ENCODE results near the gene GPNMB. TPM values are rescaled to one million over a fixed set of nuclear protein-coding genes. Genes with fewer than 3 reads are reported as not detected.

GPNMB gene
- total RNA-seq, 2 donors from 2014 or later: 12.8 to 43.3 TPM

GRCh38 chr7:23232966-23233365 is 13.6 kb upstream of the GPNMB start:
- Histone ChIP-seq H3K4me1 (no peaks in the 10 kb centered on the region), H3K4me3 (no peak overlapping the region), H3K27me3 (no peaks in the 10 kb centered on the region), H3K36me3 (no peaks in the 10 kb centered on the region), H3K9ac (ENCODE audit: low read depth in 2 of 2, low read length in 2 of 2) (no peak overlapping the region), H3K27ac (no peak overlapping the region), H3K9me3 (no peaks in the 10 kb centered on the region)
- TF ChIP-seq, protein P1, sequence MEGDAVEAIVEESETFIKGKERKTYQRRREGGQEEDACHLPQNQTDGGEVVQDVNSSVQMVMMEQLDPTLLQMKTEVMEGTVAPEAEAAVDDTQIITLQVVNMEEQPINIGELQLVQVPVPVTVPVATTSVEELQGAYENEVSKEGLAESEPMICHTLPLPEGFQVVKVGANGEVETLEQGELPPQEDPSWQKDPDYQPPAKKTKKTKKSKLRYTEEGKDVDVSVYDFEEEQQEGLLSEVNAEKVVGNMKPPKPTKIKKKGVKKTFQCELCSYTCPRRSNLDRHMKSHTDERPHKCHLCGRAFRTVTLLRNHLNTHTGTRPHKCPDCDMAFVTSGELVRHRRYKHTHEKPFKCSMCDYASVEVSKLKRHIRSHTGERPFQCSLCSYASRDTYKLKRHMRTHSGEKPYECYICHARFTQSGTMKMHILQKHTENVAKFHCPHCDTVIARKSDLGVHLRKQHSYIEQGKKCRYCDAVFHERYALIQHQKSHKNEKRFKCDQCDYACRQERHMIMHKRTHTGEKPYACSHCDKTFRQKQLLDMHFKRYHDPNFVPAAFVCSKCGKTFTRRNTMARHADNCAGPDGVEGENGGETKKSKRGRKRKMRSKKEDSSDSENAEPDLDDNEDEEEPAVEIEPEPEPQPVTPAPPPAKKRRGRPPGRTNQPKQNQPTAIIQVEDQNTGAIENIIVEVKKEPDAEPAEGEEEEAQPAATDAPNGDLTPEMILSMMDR (IDR thresholded peaks at IDR 0.05): no peak
- intact Hi-C loops (cut with DNase I): no loop called here
- no peak for DNase-seq

- Histone ChIP-seq H3K4me3 (no peak overlapping the region), H3K36me3 (no peaks in the 10 kb centered on the region), H3K9me3 (no peaks in the 10 kb centered on the region), H3K27ac (no peak overlapping the region), H3K27me3 (no peaks in the 10 kb centered on the region), H3K4me1 (no peaks in the 10 kb centered on the region), H3K9ac (ENCODE audit: low read depth in 2 of 2, low read length in 2 of 2) (no peak overlapping the region)
- TF ChIP-seq, protein P1 (IDR thresholded peaks at IDR 0.05): no peak
- DNase-seq: no peak
- intact Hi-C loops (cut with DNase I): no loop called here
These were observed 11.8 kb upstream of the GPNMB start for GRCh38 chr7:23234569-23235296.

DNA sequence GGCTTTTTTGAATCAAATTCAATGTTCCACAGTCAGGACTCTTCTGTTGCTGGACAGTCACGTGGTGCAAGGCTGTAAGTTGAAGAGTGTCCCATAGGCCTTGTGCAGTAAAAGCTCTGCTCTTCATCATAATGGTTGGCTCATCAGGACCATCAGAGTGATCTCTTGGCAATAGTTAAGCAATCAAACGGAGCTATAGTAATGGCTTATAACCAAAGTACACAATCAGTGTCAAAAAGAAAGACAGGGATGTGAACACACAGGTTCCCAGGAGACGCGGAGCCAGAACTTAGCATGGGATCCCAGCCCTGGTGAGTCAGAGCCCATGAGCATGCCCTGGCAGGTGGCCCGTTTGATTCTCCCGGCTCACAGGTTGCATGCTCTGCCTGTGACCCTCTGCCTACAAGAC is 10.8 kb upstream of the GPNMB start:
- Histone ChIP-seq H3K27me3 (no peaks in the 10 kb centered on the region), H3K4me1 (no peaks in the 10 kb centered on the region), H3K4me3 (no peak overlapping the region), H3K27ac (no peak overlapping the region), H3K9me3 (no peaks in the 10 kb centered on the region), H3K36me3 (no peaks in the 10 kb centered on the region), H3K9ac (ENCODE audit: low read depth in 2 of 2, low read length in 2 of 2) (no peak overlapping the region)
- TF ChIP-seq, protein P1 (IDR thresholded peaks at IDR 0.05): no peak
- DNase-seq: no peak
- intact Hi-C loops (cut with DNase I): no loop called here

DNA sequence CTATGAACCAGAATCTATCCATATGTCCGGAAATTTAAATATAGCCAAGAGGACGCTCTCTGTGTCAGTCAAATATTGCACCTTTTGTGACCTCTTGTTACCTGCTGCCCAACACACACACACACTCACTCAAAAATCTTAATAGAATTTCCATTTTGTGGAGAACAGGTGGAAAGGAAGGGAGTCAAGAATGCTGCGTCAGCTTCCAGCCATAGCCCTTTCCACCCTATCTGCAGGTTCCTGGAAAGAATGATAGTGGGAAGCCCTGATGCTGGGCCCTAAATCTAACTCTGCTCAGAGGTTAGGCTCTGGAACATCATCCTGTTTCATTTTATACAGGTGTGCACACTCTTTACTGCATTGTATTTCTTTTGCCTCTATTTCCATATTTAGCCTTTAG is 9.6 kb upstream of the GPNMB start:
- no peaks in the 10 kb centered on the region for H3K27me3 ChIP-seq
- no peaks in the 10 kb centered on the region for H3K4me1 ChIP-seq
- no peaks in the 10 kb centered on the region for H3K36me3 ChIP-seq
- no peak overlapping the region for H3K9ac ChIP-seq (ENCODE audit: low read depth in 2 of 2, low read length in 2 of 2)
- intact Hi-C loops (cut with DNase I): no loop called here
- TF ChIP-seq, protein P1 (IDR thresholded peaks at IDR 0.05): no peak
- no peaks in the 10 kb centered on the region for H3K9me3 ChIP-seq
- no peak for DNase-seq
- H3K4me3 ChIP-seq: no peak overlapping the region
- no peak overlapping the region for H3K27ac ChIP-seq

DNA sequence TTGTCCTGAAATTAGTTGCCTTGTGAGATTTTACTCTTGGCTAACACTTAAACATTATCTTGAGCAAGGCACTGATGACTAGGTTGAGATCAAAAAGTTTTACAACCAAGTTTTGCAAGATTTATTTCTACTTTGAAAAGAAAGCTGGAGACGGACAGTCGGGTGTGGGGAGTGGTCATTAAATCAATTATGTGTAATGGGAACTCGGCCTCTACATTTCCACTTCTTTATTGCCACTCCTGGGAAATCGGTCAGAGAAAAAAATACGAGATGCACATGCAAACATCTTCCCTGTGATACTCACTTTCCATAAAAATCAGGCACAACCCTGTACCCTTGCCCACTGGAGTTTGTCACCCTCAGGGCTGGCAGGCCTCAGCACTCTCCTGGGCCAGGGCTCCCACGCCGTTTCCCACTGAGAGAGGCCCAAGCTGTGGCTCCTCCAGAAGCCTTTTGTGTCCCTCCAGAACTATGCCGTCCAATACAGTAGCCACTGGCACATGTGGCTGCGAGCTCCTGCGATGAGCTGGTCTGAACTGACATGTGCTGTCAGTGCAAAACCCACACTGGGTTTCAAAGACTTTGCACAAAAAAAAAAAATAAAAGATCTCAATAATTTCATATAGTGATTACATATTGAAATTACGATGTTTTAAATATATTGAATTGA is 7.5 kb upstream of the GPNMB start:
- TF ChIP-seq, protein P1 (IDR thresholded peaks at IDR 0.05): no peak
- H3K9ac ChIP-seq (ENCODE audit: low read depth in 2 of 2, low read length in 2 of 2): no peak overlapping the region
- no peaks in the 10 kb centered on the region for H3K27me3 ChIP-seq
- H3K9me3 ChIP-seq: no peaks in the 10 kb centered on the region
- H3K4me3 ChIP-seq: no peak overlapping the region
- intact Hi-C loops (cut with DNase I): no loop called here
- no peak overlapping the region for H3K27ac ChIP-seq
- H3K36me3 ChIP-seq: no peaks in the 10 kb centered on the region
- no peak for DNase-seq
- H3K4me1 ChIP-seq: no peaks in the 10 kb centered on the region
